ENCODE data around the gene PAX1. TPM values are rescaled to one million over a fixed set of nuclear protein-coding genes. Genes with fewer than 3 reads are reported as not detected.

Gene PAX1
- total and polyA plus RNA-seq, 8 donors = not detected

GRCh38 chr20:21714297-21715192, 9.1 kb downstream of the PAX1 start:
- FAIRE-seq (no peak), ATAC-seq (no peak), DNase-seq (peak in 1 of 6 donors; percentile 58)
- Histone ChIP-seq H3K36me3 (no peaks in the 10 kb centered on the region), H3K9me3 (no peaks in the 10 kb centered on the region), H3K27me3 (peaks cover 0 to 33% (median 0%) of the 10 kb centered on the region in 4 donors), H3K4me1 (no peaks in the 10 kb centered on the region), H3K27ac (no peak overlapping the region), H3K4me3 (no peak overlapping the region)
- TF ChIP-seq CTCF (IDR thresholded peaks at IDR 0.05) = no peak
- intact Hi-C loops (cut with DNase I) = no loop called here
- WGBS, 2 donors = 1 to 2% methylated on average over 54 of the region's 54 CpGs

GRCh38 chr20:21715193-21715881, 9.9 kb downstream of the PAX1 start:
- DNase-seq (no peak), FAIRE-seq (no peak), ATAC-seq (no peak)
- Histone ChIP-seq H3K9me3 (no peaks in the 10 kb centered on the region), H3K27me3 (peaks cover 0 to 32% (median 0%) of the 10 kb centered on the region in 4 donors), H3K36me3 (no peaks in the 10 kb centered on the region), H3K4me3 (no peak overlapping the region), H3K27ac (no peak overlapping the region), H3K4me1 (no peaks in the 10 kb centered on the region)
- intact Hi-C loops (cut with DNase I) = no loop called here
- 1 to 3% methylated on average over 10 of the region's 10 CpGs for WGBS, 2 donors
- TF ChIP-seq CTCF (IDR thresholded peaks at IDR 0.05) = no peak

DNA sequence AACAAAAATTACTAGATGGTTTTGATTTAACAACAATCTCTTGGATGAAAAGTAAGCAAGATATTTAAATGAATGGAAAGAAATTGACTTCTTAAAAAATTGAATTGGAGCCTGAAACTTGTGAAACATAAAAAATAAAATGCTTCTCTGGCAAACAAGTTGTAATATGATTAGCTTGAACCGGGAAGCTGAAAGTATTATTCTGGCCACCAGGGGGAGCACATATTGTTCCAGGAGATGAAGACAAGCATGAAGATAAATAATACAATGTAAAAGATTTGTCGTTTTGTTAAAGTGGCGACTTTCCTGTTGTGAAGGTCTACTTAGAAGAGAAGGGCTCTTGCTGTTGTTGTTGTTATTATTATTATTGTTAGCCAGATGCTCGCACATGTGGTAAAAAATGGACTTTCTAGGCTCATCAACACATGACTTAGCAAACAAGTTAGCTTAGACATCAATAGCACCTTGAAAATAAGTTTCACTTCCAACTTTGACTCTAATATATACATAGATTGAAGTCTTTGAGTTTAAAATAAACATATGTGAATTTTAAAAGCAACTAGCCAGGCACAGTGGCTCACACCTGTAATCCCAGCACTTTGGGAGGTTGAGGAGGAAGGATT, 14.2 kb downstream of the PAX1 start:
- 2 to 4% methylated on average over 4 of the region's 4 CpGs for WGBS, 2 donors
- DNase-seq = peak in 3 of 6 donors; percentile 14 to 58 (median 31)
- peaks cover 0 to 4% (median 0%) of the 10 kb centered on the region in 4 donors for H3K27me3 ChIP-seq
- peak; percentile 28 to 83 (median 78) for TF ChIP-seq CTCF (IDR thresholded peaks at IDR 0.05)
- peak in 2 of 4 donors; percentile 55 to 63 for ATAC-seq
- peak; percentile 57 for FAIRE-seq
- no peaks in the 10 kb centered on the region for H3K4me1 ChIP-seq
- no peak overlapping the region for H3K4me3 ChIP-seq
- H3K36me3 ChIP-seq = no peaks in the 10 kb centered on the region
- no peak overlapping the region for H3K27ac ChIP-seq
- no peaks in the 10 kb centered on the region for H3K9me3 ChIP-seq
- intact Hi-C loops (cut with DNase I) = no loop called here

DNA sequence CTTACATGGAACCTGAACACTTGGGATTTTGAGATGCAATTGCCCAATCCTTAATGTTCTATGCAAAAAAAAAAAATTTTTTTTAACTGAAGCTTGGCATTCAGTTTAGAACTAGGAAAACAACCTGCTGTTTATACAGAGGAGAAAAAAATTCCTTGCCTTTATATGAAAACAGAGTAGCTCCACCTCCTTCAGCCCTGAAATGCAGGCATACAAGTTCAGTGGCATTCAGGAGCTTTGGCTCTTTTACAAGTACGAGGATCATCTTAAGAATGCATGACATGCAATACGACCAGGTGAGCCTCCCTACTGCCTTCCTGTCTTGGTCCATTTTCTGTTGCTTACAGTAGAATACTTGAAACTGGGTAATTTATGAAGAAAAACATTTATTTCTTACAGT, 20.4 kb downstream of the PAX1 start:
- Histone ChIP-seq H3K27me3 (no peaks in the 10 kb centered on the region), H3K27ac (no peak overlapping the region), H3K9me3 (no peaks in the 10 kb centered on the region), H3K4me3 (no peak overlapping the region), H3K4me1 (no peaks in the 10 kb centered on the region), H3K36me3 (no peaks in the 10 kb centered on the region)
- no peak for TF ChIP-seq CTCF (IDR thresholded peaks at IDR 0.05)
- intact Hi-C loops (cut with DNase I) = no loop called here
- no peak for ATAC-seq
- FAIRE-seq = no peak
- WGBS, 2 donors = 21 to 28% methylated on average over 2 of the region's 2 CpGs
- DNase-seq = no peak

All from pancreas (tissue), 10 donors.